HG03521 (cell line): ENCODE results near the gene ELL2.

Source experiments
- ATAC-seq: cut with Tn5 transposase; IDR thresholded peaks from one replicate; pipeline ENCODE4 v1.9.1; 2021; ENCODE audit warnings: mild to moderate bottlenecking, moderate library complexity; ENCODE audit not compliant: unreplicated experiment

ELL2 gene

DNA sequence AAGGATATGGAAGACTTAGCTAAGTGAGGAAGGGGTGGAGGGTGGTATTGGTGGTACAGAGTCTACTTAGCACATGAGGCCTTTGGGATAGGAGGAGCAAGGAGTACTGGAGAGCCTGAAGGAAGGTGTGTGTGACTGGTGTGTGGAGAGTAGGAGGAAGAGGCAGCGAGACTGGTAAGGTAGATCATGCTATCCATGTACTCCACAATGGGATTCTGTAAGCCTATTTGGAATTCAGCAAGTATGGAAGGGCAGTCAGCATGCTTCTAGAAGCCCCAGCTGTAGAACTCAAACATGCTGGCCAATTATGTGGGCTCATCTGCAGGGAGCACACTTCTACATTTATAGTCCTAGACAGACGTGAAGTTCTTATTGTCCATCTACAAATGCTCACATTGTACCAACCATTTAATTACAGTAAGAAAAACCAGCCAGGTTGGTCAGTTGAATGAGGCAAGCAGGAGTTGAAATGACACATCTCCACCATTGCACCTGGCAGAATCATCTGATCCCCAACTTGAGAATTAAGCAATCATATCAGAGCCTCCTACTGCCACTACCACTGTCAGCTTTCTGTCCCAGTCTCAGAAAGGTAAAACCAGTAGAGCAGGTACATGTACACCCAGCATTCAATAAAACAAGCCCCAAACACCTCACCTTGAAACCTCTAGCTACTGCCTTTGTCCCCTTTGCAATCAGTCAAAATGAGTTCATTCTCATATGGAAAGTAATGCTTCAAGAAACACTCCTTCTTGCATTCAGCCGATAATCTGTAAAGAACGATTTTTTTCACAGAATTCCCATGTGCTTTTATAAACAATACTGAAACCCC, 78.2 kb downstream of the ELL2 start:
- no peak for ATAC-seq

DNA sequence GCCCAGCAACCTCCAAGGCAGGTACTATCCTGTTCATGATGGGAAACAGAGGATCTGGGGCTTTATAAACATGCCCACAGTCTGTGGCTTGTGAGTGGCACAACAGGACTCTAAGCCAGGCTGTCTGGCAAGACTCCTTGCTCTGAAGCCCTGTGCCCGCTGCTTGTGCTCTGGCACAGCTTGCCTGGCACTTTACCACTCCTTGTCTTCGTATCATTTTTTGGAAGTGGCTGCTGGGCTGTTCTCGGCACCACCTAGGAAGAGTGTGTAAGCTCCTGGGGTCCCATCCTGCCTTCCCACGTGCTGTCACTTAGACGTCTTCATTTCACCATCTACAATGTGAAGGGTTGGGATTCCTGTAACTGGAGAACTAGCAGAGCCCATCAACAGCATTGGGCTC, 79.8 kb downstream of the ELL2 start:
- no peak for ATAC-seq

- no peak for ATAC-seq
Observed at GRCh38 chr5:95880081-95880926, 81.3 kb downstream of the ELL2 start.

DNA sequence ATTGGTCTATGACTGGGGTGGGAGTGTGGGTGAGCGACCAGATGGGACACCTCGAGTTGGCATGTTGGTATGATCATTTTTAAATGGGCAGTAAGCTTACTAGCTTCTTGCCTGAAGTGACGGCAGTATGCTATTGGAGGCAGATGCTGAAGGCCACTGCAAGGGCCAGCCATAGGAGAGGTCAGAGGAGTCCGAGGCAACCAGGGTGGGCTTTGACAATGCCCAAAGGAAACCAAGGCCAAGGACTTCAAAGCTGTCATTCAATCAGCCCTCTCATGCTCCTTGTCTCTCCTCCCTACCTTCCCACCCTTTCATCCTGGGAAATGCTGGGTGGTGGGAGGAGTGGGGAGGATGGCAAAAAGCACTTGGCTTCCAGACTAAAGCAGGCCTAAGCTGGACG, 82.0 kb downstream of the ELL2 start:
- no peak for ATAC-seq

- ATAC-seq, result no peak
Observed at GRCh38 chr5:95878417-95879323, 83.0 kb downstream of the ELL2 start.

- ATAC-seq, result no peak
Observed at GRCh38 chr5:95876782-95877181, 84.9 kb downstream of the ELL2 start.

DNA sequence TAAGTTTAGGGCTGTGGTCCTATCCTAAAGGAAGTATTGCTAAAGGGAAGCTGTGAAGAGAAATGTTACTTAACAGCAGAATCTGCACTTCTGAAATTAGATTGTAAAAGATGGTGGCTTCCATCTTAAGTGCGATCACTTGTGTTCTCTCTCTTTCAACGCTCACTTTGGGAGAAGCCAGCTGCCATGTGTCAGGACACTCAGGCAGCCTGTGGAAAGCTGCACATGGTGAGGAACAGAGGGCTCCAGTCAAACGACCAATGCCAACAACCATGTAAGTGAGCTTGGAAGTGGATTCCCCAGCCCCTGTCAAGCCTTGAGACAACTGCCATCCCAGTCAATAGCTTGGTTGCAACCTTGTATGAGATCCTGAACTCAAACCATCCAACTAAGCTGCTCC, 87.4 kb downstream of the ELL2 start:
- no peak for ATAC-seq

GRCh38 chr5:95873351-95873750, 88.3 kb downstream of the ELL2 start:
- no peak for ATAC-seq

DNA sequence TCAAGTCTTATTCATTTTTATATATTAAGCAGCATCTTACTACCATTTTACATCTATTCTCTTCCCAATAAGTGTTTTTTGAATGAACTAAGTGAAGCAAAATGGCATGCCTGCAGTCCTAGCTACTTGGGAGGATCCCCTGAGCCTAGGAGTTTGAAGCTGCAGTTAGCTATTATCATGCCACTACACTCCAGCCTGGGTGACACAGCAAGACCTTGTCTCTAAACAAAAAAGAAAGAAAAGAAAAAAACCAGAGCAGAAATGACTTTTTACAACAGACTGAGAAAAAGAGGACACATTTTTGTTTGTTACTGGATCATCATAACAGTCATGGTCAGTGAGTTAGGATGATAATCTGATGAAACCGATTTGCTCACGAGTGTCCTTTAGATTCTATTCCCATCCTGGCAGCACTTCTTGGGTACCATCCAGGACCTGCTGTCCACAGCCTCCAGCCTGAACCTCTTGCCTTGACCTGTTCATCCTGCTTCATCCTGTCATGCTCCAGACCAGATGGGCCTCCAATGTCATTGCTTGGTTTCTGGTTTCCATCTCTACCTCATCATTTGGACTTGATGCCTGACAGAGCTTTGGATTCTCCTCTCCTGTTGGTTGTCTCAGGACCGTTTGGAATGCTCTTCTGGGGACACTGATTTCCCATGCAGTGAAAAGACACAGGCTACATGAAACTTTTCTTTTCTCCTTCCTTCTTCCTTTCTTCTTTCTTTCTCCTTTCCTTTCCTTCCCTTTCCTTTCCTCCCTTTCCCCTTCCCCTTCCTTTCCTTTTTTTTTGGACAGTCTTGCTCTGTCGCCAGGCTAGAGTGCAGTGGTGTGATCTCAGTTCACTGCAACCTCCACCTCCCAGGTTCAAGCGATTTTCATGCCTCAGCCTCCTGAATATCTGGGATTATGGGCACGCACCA, 89.0 kb downstream of the ELL2 start:
- ATAC-seq, result no peak

GRCh38 chr5:95871146-95871806, 90.4 kb downstream of the ELL2 start:
- no peak for ATAC-seq

DNA sequence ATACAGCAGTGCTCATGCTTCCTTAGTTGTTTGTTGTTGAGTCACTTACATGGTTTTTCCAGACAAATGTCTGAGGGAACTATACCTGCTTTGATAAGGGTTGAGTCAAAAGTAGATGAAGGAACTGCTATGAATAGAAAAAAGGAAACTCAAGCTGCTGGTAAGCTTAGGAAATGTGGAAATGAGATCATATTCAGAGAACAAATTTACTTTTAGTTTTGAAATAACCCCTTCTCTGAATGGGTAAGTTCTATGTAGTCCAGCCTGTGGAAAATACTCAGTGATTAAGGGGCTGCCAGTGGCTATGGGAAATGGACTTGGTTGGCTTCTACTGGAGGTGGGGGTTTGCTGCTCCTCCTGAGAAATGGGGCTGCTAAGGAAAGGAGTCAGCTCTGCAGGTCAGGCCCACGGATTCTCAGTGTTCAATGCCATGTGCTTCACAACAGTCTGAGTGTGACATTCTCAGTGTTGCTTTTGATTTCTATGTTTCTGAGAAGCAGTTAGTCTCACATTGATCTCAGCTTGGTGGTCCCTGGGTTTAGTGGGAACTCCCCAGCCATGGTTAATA, 91.5 kb downstream of the ELL2 start:
- peak; percentile 47 for ATAC-seq

- ATAC-seq, result peak; percentile 39
Observed at GRCh38 chr5:95869173-95869855, 92.3 kb downstream of the ELL2 start.

- ATAC-seq, result no peak
Observed at GRCh38 chr5:95868136-95868535, 93.5 kb downstream of the ELL2 start.

DNA sequence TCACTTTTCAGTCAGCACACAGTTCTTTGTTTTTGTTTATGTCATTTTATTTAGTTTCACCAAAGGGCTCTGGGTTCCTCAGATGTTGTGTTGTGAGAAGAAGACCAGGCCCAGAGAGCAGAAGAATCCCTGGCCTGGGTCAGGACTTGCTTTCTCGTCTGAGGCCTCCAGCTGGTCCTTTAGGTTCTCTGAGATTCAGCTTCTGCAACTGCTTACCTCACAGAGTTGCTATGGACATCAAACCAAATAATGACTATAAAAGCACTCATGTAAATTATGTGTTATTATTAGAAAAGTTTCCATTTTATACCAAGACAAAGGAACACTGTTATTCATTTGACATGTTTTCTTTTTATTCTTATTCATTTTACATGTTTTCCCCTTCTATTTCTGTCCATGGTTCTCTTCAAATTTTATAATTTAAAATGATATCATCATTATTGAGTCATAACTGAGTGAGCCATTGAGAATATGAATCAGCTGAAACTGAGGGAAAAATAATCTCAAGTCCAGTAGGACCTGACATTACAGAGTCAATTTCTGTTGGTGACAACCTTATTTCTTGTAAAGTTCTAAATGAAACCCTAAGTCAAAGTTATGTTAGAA, 95.1 kb downstream of the ELL2 start:
- ATAC-seq, result no peak

GRCh38 chr5:95864944-95865504, 96.6 kb downstream of the ELL2 start:
- ATAC-seq, result no peak

GRCh38 chr5:95864456-95864855, 97.2 kb downstream of the ELL2 start:
- ATAC-seq, result no peak

DNA sequence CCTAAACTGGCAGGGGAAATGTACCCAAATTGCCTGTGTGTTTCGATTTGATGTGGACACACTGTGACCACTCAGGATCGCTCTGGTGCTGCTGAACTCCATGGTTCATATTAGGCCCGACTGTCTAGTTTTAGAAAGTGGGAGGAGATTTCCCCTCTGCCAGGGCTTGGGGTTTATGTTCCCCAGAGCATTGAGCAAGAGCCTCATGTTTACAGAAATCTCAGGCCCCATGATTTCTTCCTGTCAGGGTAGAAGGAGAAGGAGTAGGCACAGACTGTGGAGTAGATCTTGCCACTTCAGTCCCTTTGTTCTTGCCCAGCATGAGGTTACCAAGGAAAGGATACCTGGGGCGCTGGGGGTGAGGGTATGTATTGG, 98.3 kb downstream of the ELL2 start:
- no peak for ATAC-seq
